ENCODE measurements around the gene TDRD10.

Gene TDRD10

DNA sequence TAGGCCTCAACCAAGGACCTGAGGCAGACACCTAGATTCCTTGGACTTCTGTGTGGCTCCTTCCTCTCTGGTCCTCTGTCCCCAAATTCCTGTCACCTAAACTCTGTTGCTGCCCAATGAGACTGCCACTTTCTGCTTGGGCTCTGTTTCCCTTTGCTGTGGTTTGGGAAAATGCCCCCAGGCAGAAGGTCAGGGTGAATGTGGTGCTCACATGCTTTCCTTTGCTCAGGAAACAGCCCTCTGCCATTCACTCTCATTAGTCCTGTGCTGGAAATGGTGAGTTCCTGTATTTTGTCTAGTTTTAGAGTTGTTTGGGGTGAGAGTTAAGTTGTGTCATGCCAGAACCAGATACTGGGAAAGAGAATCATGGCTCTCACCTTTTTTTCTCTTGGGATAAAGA lies 22.9 kb downstream of the TDRD10 start:
- TF ChIP-seq TAF1 (IDR thresholded peaks at IDR 0.05; ENCODE audit: borderline replicate concordance, insufficient read depth, low read length) (no peak), POLR2AphosphoS5 (IDR thresholded peaks at IDR 0.05; ENCODE audit: low read depth, low read length) (no peak), SIN3A (IDR thresholded peaks at IDR 0.05; ENCODE audit: borderline replicate concordance, insufficient read depth, low read length) (no peak), FOXP2 (optimal IDR thresholded peaks at IDR 0.05; ENCODE audit: borderline replicate concordance, extremely low read depth, extremely low read length, insufficient read depth) (no peak)
- TF ChIP-seq, protein P1, sequence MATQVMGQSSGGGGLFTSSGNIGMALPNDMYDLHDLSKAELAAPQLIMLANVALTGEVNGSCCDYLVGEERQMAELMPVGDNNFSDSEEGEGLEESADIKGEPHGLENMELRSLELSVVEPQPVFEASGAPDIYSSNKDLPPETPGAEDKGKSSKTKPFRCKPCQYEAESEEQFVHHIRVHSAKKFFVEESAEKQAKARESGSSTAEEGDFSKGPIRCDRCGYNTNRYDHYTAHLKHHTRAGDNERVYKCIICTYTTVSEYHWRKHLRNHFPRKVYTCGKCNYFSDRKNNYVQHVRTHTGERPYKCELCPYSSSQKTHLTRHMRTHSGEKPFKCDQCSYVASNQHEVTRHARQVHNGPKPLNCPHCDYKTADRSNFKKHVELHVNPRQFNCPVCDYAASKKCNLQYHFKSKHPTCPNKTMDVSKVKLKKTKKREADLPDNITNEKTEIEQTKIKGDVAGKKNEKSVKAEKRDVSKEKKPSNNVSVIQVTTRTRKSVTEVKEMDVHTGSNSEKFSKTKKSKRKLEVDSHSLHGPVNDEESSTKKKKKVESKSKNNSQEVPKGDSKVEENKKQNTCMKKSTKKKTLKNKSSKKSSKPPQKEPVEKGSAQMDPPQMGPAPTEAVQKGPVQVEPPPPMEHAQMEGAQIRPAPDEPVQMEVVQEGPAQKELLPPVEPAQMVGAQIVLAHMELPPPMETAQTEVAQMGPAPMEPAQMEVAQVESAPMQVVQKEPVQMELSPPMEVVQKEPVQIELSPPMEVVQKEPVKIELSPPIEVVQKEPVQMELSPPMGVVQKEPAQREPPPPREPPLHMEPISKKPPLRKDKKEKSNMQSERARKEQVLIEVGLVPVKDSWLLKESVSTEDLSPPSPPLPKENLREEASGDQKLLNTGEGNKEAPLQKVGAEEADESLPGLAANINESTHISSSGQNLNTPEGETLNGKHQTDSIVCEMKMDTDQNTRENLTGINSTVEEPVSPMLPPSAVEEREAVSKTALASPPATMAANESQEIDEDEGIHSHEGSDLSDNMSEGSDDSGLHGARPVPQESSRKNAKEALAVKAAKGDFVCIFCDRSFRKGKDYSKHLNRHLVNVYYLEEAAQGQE (IDR thresholded peaks at IDR 0.05; ENCODE audit: insufficient read depth in 1 of 2, low read depth in 2 of 2, low read length in 2 of 2): no peak

DNA sequence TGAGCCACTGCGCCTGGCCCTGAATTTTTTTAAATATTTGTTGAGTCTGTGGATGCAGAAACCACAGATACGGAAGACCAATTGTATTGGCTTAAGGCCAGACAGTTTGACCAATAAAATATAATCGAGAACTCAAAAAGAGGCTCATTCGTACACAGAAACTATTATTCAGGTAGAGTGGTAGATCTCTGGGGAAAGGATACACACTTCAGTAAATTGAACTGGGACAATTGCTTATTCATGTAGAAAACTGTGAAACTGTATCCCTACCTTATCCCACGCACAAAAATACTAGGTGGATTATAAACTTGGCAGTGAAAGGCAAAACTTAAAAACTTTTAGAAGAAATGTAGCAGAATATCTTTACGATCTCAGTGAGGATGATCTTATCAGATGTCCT lies 25.2 kb downstream of the TDRD10 start:
- TF ChIP-seq POLR2AphosphoS5 (IDR thresholded peaks at IDR 0.05; ENCODE audit: low read depth, low read length): no peak
- TF ChIP-seq TAF1 (IDR thresholded peaks at IDR 0.05; ENCODE audit: borderline replicate concordance, insufficient read depth, low read length): no peak
- TF ChIP-seq SIN3A (IDR thresholded peaks at IDR 0.05; ENCODE audit: borderline replicate concordance, insufficient read depth, low read length): no peak
- TF ChIP-seq, protein P1 (IDR thresholded peaks at IDR 0.05; ENCODE audit: insufficient read depth in 1 of 2, low read depth in 2 of 2, low read length in 2 of 2): no peak
- TF ChIP-seq FOXP2 (optimal IDR thresholded peaks at IDR 0.05; ENCODE audit: borderline replicate concordance, extremely low read depth, extremely low read length, insufficient read depth): no peak

DNA sequence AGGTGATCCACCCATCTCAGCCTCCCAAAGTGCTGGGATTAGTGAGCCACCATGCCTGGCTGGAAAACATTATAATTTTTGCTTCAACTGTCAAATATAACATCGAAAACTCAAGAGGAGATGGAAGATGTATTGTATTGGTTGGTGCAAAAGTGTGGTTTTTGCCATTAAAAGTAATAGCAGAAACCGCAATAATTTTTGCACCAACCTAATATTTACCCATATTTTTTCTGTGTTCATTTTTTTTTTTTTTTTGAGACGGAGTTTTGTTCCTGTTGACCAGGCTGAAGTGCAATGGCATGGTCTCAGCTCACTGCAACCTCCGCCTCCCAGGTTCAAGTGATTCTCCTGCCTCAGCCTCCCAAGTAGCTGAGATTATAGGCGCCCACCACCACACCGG lies 27.3 kb downstream of the TDRD10 start:
- TF ChIP-seq POLR2AphosphoS5 (IDR thresholded peaks at IDR 0.05; ENCODE audit: low read depth, low read length): no peak
- TF ChIP-seq, protein P1 (IDR thresholded peaks at IDR 0.05; ENCODE audit: insufficient read depth in 1 of 2, low read depth in 2 of 2, low read length in 2 of 2): no peak
- no peak for TF ChIP-seq TAF1 (IDR thresholded peaks at IDR 0.05; ENCODE audit: borderline replicate concordance, insufficient read depth, low read length)
- TF ChIP-seq FOXP2 (optimal IDR thresholded peaks at IDR 0.05; ENCODE audit: borderline replicate concordance, extremely low read depth, extremely low read length, insufficient read depth): no peak

DNA sequence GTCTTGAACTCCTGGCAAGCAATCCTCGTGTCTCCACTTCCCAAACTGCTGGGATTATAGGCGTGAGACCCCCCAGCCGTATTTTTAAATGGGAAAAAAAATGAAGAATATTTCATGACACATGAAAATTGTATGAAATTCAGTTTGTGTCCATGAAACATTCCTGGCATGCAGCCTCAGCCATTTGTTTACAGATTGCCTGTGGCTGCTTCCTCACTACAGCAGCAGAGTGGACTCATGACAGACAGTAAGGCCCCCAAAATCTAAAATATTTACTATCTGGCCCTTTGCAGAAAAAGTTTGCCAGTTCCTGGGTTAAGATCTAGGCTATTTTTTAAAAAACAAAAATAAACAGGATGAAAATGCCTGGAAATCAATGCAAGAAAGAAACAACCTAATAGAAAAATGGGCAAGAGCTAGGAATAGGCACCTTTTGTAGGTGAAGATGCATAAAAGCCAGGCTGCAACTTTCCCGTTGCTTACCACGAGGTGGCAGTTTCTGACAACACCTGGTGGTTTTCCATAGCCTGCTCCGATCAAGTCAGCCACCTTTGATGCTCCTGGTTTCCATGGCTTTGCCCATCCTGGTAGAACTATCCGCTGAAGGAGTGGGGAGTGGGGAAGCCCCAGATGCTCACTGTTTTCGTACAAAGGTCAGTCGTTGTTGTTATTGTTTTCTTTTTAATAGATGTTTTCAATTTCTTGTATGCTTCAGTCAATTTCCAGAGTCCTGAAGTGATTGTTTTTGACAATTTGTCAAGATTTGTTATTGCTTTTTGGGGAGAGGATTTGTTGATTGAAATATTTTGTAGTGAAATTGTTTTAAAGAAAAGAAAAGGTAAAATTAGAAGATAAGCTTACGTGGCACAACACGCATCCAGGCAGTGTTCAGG lies 32.2 kb downstream of the TDRD10 start:
- TF ChIP-seq POLR2AphosphoS5 (IDR thresholded peaks at IDR 0.05; ENCODE audit: low read depth, low read length) (no peak), SIN3A (IDR thresholded peaks at IDR 0.05; ENCODE audit: borderline replicate concordance, insufficient read depth, low read length) (no peak)

DNA sequence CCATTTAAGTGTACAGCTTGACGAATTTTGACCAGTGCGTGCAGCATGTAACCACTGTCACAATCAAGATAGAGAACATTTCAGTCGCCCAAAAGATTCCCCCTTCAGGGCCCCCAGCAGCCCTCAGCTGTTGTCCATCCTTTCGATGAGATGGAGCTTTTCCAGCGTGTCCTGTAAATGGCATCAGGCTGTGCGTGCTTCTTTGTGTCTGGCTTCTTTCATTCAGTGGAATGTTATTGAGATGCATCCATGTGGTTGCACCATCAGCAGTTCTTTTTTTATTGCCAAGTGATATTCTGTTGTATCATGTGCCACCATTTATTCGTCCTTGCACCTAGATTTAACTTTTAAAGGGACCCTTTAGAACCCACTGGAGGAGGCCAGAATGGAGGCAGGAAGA lies 34.6 kb downstream of the TDRD10 start:
- TF ChIP-seq POLR2AphosphoS5 (IDR thresholded peaks at IDR 0.05; ENCODE audit: low read depth, low read length) (no peak), SIN3A (IDR thresholded peaks at IDR 0.05; ENCODE audit: borderline replicate concordance, insufficient read depth, low read length) (no peak), FOXP2 (optimal IDR thresholded peaks at IDR 0.05; ENCODE audit: borderline replicate concordance, extremely low read depth, extremely low read length, insufficient read depth) (no peak), TAF1 (IDR thresholded peaks at IDR 0.05; ENCODE audit: borderline replicate concordance, insufficient read depth, low read length) (no peak)
- TF ChIP-seq, protein P1 (IDR thresholded peaks at IDR 0.05; ENCODE audit: insufficient read depth in 1 of 2, low read depth in 2 of 2, low read length in 2 of 2): no peak
